HG03159 (cell line): Measurements from ENCODE around the gene ANKRD9.

ENCODE experiments used
- ATAC-seq: cut with Tn5 transposase; IDR thresholded peaks from one replicate; pipeline ENCODE4 v1.9.1; 2021; ENCODE audit warnings: mild to moderate bottlenecking, moderate library complexity; ENCODE audit not compliant: unreplicated experiment

Gene ANKRD9

DNA sequence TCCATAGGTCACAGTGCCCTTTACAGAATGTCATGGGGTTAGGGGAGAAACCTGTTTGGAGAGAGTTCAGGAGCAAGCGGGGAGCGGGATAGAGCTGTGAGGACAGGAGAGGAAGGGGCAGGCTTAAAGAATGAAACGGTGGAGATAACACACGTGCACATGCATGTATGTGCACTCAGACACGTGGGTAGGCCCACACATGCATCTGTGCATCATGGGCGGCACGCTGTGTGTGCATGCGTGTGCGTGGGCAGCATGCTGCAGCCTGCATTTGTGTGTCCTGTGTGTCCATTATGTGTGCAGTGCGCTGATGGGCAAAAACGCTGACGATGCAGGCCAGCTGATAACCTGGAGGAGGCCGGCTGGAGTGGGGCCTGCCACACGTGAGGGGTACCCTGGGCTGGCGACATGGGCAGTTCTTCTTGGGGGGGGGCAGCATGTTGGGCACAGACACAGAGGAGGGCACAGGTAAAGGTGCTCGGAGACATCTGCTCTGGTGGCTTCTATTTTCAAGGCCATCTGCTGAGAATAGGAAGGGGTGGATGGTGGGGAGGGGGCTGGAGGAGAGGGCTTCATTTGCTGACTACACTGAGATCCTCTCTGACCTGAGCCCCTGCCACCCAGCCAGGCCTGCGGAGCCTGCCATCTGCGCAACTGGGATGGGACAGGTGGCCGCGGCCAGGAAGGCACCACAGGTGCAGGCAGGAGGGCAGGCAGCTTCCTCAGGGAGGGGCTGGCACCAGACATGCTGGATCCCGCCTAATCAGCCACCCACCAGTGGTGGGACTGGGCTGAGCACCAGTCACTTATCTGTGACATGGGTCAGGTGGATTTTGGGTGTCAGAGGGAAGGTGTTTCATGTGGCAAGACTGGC is 4.6 kb upstream of the ANKRD9 start:
- ATAC-seq: no peak

DNA sequence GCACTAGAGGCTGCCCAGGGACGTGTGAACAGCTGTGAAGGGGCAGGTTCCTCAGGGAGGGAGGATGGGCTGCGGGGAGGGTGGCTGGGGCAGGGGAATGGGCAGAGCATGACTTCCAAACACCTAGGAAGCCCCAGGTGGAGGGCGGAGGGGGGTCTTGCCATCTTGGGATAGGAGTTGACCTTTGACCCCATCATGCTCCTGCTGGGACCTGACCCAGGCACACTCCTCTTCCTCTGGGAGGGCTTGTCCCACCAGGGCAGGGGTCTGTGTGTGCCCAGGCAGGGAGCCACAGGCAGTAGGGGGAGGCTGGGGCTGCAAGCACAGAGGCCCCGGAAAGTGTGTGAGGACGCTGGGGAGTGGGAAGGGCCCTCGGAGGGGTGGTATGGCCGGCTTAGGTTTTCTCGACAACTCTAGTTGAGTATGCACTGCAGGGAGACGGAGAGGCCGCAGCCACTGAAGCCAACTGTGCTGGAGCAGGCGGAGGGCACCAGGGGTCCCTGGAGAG is 3.3 kb upstream of the ANKRD9 start:
- ATAC-seq: no peak

DNA sequence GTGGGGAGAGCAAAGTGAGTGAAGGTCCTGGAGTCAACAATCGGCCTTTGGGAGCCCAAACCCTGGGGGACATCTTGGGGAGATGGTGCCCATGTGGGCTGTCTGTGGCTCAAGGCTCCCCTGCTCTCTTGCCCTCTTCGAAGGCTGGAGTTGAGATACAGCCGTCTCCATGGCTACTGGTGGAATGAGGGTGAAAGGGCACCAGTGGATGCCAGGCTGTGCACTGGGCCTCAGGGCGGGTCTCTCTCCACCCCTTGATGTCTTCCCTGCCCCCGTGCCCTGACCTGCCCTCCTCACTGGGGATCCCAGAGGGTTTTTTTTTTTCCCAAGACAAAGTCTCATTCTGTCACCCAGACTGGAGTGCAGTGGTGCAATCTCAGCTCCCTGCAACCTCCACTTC is 2.0 kb upstream of the ANKRD9 start:
- no peak for ATAC-seq

DNA sequence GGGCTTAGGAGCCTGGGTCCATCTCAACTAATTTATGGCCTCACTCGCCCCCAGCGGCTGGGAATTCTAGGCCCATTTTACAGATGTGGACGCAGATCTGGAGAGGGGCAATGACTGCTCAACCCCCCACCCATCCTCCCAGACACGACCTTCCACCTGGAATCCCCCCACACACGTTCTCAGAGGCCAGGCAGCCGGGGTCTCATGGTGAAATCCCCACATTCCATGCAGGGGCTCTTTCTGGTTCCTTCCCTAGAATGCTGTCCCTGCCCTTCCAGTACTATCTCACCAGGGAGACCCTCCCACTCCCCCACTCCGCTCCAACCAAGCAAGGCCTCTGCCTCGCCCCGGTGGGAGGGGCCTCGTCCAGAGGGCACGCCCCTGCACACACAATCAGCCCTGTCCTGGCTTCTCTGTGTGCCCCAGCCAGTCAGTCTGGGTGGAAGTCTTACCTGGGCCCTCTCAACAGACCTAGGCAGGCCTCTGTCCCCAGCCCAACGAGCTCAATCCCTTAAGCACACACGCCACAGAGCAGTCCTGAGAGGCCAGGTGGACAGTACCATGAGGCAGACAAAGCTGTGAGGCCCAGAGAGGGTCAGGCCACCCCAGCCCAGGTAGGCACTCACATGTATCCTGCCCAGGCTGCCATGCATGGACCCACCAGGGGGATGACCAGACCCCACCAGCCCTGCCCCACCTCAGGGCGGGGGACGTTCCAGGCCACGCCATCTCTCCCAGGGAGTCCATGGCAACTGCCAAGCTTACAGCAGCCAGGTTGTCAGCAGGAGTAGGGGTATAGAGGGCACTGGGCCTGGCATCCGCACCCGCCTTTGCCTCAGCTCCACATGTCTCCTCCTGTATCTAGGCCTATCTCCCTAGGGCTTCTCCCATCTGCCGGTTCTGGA is 1.3 kb upstream of the ANKRD9 start:
- ATAC-seq: no peak

DNA sequence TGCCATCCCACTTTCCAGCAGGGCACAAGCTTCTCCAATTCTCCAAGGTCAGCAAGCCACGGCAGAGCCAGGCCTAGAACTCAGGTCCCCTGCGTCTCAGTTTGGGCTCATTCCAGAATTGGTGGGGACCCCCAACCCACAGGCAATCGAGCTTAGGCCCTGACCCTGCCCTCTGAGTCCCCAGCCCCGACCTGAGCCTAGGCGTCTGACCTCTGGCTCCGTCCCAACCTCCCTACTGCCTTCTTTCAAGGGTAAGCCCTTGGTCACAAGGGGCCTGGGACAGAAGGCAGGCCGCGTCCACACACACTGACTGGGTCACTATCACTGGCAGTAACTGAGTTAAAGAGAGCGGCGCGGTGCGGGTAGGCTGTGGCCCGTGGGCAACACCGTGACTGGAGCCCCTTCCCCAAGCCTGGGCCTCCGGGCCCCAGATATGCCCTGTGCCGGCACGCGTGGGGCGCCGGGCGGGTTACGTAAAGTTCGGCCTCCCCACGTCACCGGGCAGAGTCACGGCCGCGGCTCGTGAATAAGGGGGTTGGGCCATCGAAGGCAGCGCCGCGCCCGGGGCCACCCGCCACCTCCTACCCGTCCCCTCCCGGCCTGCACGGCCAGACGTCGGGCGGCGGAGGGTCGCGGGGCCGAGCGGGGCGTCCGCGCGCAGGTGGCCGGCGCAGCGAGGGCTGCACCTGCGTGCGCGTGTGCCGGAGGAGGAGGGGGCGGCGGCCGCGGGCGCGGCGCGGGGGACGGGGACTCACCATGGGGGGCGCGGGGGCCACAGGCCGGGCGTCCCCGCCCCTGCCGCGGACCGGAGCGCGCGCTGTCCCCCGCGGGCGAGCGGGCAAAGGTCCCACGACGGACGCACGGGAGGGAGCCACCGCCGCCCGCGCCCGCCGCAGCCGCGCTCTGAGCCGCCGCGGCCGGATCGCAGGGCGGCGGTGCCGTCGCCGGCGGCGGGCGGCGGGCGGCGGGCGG is 516 bp downstream of the ANKRD9 start:
- ATAC-seq: no peak

DNA sequence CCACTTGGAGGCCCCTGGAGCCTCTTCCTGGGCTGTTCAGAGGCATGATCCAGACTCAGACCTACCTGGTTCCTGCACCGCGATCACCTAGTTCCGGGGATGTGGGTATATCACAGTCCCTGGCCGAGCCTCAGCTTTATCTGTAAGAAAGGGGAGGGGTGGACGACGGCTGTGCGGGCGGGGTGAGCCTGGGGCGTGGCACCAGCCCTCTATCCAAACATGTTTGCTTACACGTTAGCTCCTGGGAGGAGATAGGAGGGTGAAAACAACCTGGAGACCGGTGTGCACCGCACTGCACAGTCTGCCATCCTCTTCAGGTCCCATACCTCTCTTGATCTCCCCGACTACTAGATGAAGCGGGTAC is 1.2 kb downstream of the ANKRD9 start:
- no peak for ATAC-seq

DNA sequence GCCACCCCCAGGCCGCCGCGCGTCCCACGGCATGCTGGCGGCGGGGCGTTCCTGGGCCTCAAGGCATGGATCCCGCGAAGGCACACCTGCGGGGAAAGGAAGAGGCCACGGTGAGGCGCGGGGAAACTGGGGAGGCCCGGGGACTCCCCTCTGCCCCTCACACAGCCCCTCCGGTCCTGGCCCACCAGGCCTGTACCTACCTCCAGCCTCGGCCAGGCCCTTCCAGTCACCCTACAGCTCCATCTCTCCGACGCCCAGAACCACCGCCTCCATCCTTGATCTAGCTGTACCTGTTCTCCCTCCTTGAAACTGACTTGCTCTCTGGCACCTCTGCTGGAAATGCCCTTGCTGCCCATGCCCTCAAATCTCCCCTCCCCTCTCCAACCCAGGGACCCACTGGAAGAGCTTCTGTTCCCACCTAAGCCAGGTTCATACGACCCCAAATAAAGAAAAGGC is 1.7 kb downstream of the ANKRD9 start:
- no peak for ATAC-seq

DNA sequence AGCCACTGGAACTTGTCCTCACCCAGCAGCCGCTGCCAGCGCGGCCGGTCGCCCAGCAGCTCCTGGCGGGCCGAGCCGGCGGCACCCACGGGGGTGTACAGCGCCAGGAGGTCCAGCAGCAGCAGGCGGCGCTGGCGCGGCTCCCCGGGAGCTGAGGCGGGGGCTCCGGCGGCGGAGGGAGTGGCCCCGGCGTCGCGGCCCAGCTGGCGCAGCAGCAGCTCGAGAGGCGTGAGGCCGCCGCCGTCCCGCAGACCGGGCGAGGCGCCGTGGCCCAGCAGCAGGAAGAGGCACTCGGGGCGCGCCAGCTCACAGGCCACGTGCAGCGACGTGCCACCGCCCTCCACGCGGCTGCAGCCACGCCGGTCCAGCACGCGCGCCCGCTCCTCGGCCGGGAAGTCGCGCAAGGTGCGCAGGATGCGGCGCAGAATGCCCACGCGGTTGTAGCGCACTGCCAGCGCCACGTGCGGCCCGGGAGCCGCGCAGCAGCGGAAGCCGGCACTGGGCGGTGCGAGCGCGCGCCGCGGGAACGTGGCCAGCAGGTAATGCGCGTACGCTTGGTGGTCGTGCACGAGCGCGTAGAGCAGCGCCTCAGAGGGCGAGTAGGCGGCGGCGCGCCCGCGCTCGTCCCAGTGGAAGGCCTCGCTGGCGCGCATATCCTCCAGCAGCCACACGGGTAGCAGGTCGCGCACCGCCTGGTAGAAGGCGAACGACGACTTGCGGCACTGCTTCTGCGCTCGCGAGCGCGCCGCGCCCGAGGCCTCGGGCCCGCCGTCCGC is 2.3 kb downstream of the ANKRD9 start:
- no peak for ATAC-seq

DNA sequence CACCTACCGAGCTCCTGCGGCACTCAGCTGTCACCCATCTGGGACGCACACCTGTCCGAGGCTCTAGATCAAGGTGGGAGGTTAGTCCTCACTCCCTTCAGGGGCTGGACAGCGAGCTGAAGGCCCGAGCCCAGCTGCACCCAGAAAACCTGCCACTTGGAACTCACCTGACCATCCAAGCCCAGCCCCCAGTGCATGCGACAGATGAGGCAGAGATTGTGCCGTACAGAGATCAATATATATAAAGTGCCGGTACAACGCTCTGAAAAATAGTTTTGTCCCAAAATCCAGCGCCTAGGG is 3.0 kb downstream of the ANKRD9 start:
- no peak for ATAC-seq

DNA sequence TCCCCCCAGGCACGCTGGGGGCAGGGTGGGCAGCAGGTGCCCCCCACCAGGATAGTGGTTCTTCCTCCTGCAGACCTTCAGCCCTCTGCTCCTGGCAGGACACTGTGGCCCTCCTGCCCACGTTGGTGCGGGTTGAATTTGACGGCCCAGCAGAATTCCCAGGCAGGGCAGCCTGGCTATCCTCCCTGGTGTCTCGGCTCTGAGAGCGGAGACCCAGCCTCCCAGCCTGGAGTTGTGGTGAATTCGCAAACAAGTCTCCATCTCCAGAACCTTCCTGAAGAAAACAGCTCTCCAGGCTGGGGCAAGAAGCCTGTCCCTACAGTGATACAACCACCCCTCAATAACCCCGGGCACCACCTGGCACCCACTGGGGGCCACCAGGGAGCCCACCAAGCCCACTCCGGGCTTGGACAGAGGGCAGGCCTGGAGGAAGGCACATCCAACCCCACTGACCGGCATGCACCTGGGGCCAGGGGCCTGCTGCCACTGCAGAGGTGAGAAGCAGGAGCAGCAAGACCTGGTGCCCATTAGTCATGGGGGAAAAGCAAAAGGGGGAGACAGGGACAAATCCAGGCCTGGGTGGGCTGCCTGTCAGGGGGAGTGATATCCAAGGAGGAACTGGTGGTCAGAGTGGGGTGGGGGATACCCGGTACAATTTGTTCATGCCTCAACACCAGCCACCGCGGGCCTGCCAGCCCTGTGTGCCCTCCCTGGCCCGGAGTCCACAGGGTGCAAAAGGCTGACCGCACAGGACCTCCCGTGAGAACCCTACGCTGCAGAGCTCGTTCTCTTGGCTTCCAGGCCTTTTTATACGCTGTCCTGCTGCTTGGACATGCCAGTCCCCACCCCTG is 3.6 kb downstream of the ANKRD9 start:
- ATAC-seq: no peak

DNA sequence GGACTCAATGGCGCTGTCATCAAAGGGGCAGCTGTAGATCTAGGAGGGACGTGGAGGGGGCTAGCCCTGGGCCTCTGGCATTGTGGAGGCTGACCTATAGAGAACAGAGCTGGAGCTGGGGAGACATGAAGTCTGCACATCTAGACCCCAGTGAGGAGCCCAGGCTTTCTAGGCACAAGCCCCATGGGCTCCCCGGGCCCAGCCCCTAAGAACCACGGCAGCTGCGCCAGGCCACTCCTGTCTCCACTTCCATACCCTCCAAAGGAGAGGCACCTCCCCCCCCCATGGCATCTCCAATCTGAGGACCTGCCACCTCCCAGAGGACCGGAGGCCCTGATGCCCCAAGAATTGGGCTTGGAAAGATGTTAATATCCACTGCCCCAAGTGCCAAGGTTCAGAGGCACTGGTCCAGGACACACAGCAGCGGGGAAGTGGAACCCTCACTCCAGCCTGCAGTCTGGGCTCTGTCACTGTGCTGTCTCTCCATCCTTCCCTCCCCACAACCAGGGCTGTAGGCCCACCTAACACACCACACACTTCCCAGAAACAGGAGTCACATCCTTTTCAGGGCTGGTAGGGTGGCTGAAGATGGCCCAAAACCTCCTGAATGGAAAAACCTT is 4.5 kb downstream of the ANKRD9 start:
- ATAC-seq: no peak

DNA sequence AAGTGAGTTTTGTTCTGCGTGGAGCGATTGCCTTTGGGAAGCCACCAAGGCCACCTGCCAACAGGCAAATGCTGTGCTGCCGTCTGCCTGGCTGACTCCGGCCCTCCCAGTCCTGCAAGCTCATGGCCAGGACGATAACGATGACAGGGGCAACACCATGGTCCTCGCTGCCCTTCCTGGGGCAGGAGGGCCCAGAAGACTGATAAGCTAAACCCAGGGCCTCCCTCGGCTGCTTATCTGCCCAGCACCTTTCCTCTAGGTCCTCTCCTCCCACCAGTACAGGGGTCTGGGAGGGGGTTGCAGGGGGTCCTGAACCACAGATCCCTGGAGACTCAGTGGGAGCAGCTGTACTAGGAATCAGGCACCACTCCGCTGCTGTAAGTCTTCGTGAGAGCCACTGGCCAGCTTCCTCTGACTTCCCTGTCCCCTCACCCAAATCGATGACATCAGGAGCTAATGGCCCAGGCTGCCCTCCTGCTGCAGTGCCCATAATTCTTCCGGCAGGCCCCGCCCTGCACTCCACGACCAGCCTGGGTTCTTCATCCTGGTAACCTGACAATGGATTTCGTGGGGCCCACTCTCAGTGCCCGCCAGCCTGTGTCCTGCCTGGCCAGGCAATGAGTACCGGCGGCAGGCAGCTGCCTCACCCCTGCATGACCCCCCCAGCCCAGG is 5.1 kb downstream of the ANKRD9 start:
- ATAC-seq: no peak

DNA sequence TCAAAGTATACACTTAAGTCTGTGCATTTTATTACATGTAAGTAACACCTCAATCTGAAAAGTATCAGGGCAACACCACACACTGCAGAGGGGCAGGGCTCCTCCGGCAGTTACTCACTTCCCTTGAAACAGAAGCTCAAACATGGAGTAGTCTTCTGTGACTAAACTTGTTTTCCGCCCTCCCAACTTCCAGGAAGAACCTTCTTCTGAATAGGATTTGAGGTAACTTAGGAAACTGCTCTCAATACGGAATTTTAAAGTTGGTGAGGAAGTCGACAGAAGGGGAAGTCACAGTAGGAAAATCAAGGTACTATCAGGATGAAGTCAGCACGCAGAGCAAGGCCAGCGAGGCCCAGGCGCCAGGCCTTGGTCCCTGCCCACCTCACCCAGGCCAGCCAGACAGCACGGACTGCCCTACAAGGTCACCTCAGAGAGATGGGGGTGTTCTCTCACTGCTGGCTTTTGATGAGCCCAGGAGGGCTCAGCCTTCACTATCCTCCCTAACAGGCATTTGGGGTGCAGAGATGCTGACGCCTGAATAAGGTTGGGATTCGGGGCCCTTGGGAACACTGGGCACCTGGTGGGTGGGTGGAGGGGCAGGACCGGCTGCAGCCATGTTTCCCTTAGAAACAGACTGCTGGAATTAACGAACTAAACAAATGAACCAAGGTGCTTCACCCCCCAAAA is 5.8 kb downstream of the ANKRD9 start:
- ATAC-seq: no peak

DNA sequence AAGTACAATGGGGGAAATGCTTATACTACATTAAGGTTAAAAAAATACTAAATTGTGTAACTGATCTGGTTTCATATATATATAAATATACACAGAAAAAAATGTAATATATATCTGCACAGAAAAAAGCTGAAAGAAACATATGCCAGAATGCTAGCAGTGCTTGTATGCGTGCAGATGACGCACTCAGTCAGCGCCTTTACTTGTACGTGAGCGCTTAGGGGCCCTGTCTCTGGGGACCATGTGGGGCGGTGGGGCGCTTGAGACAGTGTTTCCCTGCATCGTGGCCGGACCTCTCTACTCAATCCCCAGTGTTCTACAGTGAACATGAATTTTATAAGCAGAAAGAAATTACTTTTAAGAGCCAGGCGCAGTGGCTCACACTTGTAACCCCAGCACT is 7.0 kb downstream of the ANKRD9 start:
- ATAC-seq: no peak

DNA sequence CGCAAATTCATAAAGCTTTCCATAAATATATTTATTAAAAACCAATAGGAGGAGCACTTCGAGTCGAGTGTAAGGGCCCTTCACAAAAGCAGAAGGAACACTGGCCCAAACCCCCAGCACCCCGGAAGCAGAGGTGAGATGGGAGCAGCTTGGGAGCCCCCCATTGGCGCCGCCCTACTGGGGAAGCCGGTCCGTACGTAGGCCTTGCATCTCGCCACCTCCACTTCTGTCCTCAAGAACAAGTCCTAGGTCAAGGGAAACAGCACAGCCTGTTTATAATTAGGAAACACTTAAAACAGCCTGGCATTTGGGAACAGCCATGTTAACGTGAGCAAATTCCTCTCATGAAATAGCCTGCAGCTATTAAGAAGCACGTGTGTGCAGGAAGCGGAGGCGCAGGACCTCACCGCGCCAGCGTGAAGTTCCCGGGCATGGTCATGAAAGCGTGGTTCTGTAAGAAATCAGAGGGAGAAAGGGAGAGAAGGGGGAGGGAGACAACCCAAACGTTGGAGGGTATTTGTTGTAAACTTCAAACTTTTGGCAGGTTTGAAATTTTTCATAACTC is 7.7 kb downstream of the ANKRD9 start:
- no peak for ATAC-seq

DNA sequence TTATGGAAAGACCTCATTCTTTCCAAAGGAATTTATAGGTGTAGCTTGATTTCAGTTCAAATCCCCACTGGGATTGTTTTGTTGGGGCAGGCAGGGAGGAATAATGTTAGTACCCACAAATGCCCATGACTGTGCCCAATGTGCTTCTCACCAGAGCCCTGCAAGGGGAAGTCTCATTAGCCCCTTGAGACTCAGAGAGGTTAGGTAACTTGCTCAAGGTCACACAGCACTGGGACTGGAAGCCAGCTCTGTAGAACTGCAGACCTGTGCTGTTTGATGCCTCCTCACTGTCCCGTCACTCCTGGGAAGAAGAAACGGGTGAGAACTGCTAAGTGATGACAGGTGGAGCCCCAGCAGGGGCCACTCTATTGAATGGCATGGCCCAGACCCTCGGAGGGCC is 8.9 kb downstream of the ANKRD9 start:
- no peak for ATAC-seq

DNA sequence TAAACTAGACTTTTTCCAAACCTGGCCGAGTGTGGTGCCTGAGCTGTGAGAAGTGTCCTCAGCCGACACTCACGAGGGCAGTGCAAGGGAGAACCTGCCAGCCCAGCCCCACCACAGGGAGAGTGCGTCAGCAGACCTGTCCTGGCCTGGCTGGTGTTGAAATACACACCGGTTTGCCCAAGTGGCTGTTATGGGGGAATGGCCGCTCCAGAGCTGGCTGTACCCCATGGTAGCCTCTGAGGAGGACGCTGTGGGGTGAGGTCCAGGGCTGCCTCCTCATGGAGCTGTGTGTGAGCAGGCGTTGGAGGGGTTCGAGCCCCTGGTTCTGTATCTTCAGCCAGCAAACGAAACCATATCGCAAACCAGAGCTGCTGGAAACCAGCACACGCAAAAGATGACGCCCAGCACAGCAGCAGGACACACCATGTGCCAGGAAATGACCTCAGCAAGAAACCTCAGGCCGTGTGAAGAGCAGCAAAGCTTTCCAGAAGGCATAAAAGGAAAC is 9.4 kb downstream of the ANKRD9 start:
- no peak for ATAC-seq
